ENCODE results near the gene NPFFR1. TPM values are rescaled to one million over a fixed set of nuclear protein-coding genes. Genes with fewer than 3 reads are reported as not detected.
A peak's percentile ranks its signal among the peaks of the same experiment; 100 is the strongest.

NPFFR1 gene
- total RNA-seq, 1 experiment from 2014 or later, result not detected

DNA sequence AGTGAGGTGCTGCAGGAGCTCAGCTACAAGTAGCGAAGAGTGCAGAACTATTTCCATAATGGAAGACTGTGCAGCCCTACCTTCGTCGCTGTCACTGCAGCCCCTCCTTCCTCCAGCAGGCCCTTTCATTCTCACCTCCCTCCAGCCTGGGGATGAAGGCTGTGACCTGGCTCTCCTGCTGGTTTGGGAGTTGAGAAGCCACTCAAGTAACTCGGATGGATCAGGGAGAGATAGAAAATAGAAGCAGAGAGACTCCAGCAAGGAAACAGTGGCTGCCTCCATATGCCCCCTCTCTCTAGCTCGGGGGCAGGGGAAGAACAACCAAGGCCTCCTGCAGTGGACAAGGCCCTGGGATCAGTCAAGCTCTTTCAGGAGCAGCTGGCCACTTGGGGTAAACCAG lies 37.4 kb upstream of the NPFFR1 start:
- H3K27me3 ChIP-seq, result no peaks in the 10 kb centered on the region
- no peak for DNase-seq
- H3K36me3 ChIP-seq, result no peaks in the 10 kb centered on the region
- no peaks in the 10 kb centered on the region for H3K9me3 ChIP-seq (replicated peaks)
- no peak overlapping the region for H3K4me3 ChIP-seq
- peaks cover 35% of the 10 kb centered on the region for H3K4me1 ChIP-seq
- no peak overlapping the region for H3K27ac ChIP-seq

DNA sequence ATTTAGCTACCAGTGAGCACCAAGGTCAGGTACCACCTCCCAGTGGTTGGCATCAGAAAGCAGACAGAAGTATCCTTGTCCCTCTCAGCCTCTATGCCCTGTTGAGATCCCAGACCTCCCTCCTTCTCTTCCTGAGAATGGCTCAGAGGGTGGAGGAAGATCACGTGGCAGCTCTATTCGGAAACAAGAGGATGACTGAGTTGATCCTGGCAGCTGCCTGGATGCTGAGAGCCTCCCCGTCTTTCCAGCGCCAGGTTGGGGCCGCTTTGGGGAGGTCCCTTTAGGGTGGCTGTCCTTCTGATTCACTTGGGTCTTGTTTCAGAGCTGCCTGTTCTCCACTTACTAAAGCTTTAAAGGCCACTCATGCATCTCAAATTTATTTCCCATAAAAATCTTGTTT lies 36.9 kb upstream of the NPFFR1 start:
- Histone ChIP-seq H3K27ac (no peak overlapping the region), H3K36me3 (no peaks in the 10 kb centered on the region), H3K27me3 (no peaks in the 10 kb centered on the region), H3K4me3 (no peak overlapping the region), H3K4me1 (peaks cover 30% of the 10 kb centered on the region), H3K9me3 (replicated peaks) (no peaks in the 10 kb centered on the region)
- DNase-seq, result peak; percentile 25 to 51

DNA sequence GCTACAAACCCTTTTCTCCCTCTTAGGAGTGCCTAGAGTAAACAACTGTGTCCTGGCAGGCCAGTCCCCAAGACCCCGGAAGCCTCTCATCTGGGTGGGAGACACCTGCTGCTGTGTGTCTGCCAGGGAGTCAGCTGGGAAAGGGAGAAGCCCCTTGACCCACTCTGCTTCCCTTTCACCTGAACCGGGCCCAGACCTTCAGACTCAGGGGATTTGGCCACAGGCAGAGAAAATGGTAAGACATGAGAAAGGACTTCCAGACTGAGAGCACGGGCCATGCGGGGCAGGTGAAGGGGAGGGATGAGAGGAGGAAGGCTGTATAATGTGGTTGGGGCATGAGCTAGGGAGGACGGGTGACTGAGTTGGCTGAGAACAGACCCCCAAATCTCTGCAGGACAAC lies 36.0 kb upstream of the NPFFR1 start:
- H3K4me3 ChIP-seq, result no peak overlapping the region
- H3K36me3 ChIP-seq, result no peaks in the 10 kb centered on the region
- no peaks in the 10 kb centered on the region for H3K27me3 ChIP-seq
- no peak for DNase-seq
- no peak overlapping the region for H3K27ac ChIP-seq
- no peaks in the 10 kb centered on the region for H3K9me3 ChIP-seq (replicated peaks)
- H3K4me1 ChIP-seq, result peaks cover 23% of the 10 kb centered on the region

DNA sequence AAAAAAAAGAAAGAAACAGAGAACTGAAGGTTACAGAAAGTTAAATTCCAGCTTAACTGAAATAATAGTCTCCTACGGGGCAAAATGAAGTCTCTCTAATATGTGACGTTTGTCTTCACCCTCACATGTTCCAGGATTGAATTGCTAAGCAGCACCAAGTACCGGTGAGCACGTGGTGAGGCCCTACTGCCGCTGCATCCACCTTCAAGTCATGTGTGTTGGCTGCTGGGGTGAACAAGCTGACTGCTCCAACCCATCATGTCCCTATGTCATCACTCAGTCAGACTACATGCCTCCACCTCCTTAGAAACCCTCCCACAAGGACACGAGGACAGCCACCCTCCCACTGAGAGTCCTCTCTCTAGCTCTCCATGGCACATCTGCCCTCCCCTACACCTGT lies 35.4 kb upstream of the NPFFR1 start:
- no peaks in the 10 kb centered on the region for H3K36me3 ChIP-seq
- no peak for DNase-seq

DNA sequence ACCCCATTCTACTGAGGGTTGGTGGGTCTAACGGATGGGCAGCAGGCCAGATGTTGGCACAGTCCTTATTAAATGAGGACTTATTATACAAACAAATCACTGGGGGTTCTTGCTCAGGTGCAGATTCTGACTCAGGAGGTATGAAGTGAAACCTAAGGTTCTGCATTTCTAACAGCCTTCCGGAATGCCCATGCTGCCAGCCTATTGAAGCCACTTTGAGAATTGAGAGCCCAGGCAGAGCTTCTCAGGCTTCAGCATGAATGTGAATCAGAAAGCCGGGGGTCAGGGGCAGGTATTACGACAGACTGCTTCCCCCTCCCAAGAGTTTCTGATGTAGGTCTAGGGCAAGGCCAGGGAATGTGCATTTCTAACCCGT lies 34.1 kb upstream of the NPFFR1 start:
- Histone ChIP-seq H3K4me1 (peaks cover 10% of the 10 kb centered on the region), H3K27me3 (no peaks in the 10 kb centered on the region), H3K36me3 (no peaks in the 10 kb centered on the region), H3K4me3 (no peak overlapping the region), H3K27ac (no peak overlapping the region), H3K9me3 (replicated peaks) (no peaks in the 10 kb centered on the region)
- DNase-seq, result no peak

More for the DNA sequence above, 35.4 kb upstream of the NPFFR1 start:
- Histone ChIP-seq H3K4me3 (no peak overlapping the region), H3K27ac (no peak overlapping the region), H3K27me3 (no peaks in the 10 kb centered on the region), H3K4me1 (peaks cover 17% of the 10 kb centered on the region), H3K9me3 (replicated peaks) (no peaks in the 10 kb centered on the region)

DNA sequence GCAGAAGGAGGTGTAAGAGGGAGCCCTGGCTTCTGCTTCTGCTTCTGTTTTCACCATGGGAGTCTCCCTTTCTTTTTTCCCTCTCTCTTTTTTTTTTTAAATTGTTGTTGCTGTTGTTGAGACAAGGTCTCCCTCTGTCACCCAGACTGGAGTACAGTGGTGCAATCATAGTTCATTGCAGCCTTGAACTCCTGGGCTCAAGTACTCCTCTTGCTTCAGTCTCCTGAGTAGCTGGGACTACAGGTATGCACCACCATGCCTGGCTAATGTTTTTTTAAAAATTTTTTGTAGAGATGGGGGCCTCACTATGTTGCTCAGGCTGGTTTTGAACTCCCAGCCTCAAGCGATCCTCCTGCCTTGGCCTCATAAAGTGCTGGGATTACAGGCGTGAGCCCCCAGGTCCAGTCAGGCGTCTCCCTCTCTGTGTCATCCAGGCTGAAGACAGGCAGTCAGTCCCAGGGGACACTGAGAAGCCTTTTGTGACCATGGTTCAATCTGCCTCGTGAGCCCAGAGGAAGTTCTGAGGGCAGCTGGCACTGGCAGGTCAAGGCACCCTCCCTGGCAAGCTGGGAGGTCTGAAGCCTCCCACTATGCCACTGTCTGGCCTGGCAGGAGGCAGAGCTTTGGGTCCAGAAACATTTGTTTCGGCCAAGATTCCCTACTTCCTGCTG lies 33.6 kb upstream of the NPFFR1 start:
- no peak overlapping the region for H3K4me3 ChIP-seq
- no peak for DNase-seq

DNA sequence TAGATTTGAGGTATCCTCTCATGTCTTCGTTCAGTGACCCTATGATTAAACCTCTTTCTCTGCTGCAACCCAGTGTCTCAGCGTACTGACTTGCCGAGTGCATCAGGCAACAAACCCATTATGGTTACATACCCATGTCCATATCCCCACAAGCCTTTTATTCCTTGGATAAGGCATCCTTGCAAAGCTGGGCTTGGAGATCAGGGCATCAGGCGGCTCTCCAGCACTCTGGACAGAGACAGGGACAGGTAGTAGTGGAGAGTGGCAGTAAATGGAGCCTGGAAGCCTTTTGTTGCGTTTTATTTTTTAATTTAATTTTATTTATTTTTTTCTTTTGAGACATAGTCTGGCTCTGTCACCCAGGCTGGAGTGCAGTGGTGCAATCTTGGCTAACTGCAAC lies 32.0 kb upstream of the NPFFR1 start:
- Histone ChIP-seq H3K36me3 (no peaks in the 10 kb centered on the region), H3K27me3 (no peaks in the 10 kb centered on the region), H3K4me3 (no peak overlapping the region), H3K27ac (no peak overlapping the region), H3K4me1 (peaks cover 6% of the 10 kb centered on the region; the same call in 1 of the 2 replicates), H3K9me3 (replicated peaks) (no peaks in the 10 kb centered on the region)
- DNase-seq, result peak; percentile 25

More for the DNA sequence above, 33.6 kb upstream of the NPFFR1 start:
- Histone ChIP-seq H3K36me3 (no peaks in the 10 kb centered on the region), H3K27ac (no peak overlapping the region), H3K9me3 (replicated peaks) (no peaks in the 10 kb centered on the region), H3K27me3 (no peaks in the 10 kb centered on the region), H3K4me1 (peaks cover 10% of the 10 kb centered on the region)

DNA sequence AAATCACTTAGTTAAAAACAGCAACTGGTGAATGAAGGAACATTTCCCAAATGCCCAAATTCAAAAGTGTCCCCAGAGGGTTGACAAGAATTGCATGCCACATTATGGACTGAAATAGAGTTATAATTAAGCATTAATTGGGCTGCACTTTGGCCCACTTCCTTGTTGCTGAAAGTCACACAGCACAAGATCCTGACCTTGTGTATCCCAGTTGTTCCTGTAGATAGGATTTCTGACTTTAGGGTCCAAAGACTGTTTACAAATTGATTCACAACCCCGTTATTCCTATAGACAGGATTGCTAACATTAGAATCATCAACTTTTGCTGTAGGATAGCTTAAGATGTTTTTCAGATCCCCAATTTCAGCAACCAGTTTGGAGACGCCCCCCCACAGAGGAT lies 31.5 kb upstream of the NPFFR1 start:
- Histone ChIP-seq H3K4me1 (0 out of 2 replicates have a peak, but pooled peaks cover 2% of the 10 kb centered on the region), H3K27me3 (no peaks in the 10 kb centered on the region), H3K27ac (no peak overlapping the region), H3K36me3 (no peaks in the 10 kb centered on the region), H3K9me3 (replicated peaks) (no peaks in the 10 kb centered on the region), H3K4me3 (no peak overlapping the region)
- no peak for DNase-seq

DNA sequence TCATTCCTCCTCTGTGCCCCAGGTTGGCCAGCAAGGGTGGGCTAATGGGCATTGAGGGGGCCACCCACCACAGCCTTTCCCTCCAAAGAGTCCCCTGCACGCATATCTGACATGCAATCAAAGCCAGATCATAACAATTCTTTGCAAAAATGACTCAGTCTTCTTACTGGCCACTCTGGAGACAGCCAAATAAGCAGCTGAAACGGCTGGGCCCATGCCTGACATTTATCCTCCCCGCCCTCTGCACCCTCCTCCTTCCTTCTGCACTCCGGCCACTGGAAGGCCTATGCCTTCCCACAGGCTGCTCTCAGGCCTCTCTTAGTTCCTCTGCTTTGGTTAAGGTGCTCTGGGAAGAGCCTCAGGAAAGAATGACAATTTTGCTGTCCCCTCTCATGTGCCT lies 29.2 kb upstream of the NPFFR1 start:
- Histone ChIP-seq H3K4me1 (0 out of 2 replicates have a peak, but pooled peaks cover 2% of the 10 kb centered on the region), H3K4me3 (no peak overlapping the region), H3K27me3 (no peaks in the 10 kb centered on the region), H3K36me3 (no peaks in the 10 kb centered on the region), H3K9me3 (replicated peaks) (no peaks in the 10 kb centered on the region), H3K27ac (no peak overlapping the region)
- no peak for DNase-seq

DNA sequence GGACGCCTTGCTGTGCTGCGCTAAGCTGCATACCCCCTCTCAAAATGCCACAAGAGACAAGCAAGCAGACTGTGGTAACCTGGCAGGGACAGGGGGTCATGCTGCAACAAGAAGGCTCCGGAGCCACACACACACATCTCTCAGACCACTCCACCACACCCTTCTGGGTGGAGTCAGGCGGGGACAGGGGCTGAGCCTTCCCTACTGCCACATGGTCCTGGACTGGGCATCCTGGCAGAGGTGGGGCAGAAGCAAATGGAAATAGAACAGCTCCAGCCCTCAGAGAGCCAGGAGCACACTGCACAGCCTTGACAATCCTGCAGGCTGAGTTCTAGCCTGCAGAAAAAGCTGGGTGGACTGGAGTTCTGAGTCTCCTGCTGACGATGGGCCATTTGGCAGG lies 28.4 kb upstream of the NPFFR1 start:
- Histone ChIP-seq H3K27ac (no peak overlapping the region), H3K4me1 (0 out of 2 replicates have a peak, but pooled peaks cover 2% of the 10 kb centered on the region), H3K36me3 (no peaks in the 10 kb centered on the region), H3K27me3 (no peaks in the 10 kb centered on the region), H3K9me3 (replicated peaks) (no peaks in the 10 kb centered on the region), H3K4me3 (no peak overlapping the region)
- no peak for DNase-seq

DNA sequence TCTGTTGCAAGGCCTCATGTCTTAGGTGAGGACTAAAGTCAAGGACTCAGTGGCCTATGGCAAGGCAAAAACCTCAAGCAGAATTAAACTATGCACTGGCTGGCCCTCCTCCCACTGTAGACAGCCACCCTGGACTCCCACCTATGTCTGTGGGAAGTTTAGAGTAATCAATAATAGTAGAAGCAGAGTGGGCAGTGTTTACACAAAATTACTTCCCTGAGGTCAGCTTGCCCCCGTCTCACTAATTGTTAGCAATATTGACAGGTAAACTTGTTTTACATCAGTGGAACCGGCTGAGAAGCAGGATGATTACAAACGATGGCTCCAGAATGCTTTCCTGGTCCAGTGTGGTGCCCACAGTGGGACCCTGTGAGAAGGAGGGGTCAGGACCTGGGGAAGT lies 27.9 kb upstream of the NPFFR1 start:
- DNase-seq, result no peak
- Histone ChIP-seq H3K36me3 (no peaks in the 10 kb centered on the region), H3K4me1 (0 out of 2 replicates have a peak, but pooled peaks cover 2% of the 10 kb centered on the region), H3K4me3 (no peak overlapping the region), H3K27me3 (no peaks in the 10 kb centered on the region), H3K27ac (no peak overlapping the region), H3K9me3 (replicated peaks) (no peaks in the 10 kb centered on the region)

DNA sequence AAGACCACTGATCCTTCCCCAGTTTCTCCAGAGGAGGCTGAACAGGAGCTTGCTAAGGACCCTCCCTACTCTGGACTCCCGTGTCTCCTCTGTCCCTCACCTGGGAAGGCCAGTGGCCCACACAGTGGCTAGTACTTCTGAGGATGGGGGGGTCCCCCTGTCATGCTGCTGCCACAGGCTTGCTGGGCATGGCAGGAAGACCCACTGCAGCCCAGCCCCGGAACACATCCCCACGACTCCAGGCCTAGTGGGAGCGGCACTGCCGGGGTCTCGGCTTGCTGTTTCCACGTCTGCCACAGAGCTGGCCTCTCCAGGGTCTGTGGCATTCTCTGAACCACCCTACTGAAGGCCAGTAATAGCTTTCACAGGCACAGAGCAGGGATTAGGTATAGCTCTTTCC lies 25.9 kb upstream of the NPFFR1 start:
- Histone ChIP-seq H3K27me3 (no peaks in the 10 kb centered on the region), H3K27ac (no peak overlapping the region), H3K9me3 (replicated peaks) (no peaks in the 10 kb centered on the region), H3K4me1 (no peaks in the 10 kb centered on the region), H3K4me3 (no peak overlapping the region), H3K36me3 (no peaks in the 10 kb centered on the region)
- DNase-seq, result no peak

DNA sequence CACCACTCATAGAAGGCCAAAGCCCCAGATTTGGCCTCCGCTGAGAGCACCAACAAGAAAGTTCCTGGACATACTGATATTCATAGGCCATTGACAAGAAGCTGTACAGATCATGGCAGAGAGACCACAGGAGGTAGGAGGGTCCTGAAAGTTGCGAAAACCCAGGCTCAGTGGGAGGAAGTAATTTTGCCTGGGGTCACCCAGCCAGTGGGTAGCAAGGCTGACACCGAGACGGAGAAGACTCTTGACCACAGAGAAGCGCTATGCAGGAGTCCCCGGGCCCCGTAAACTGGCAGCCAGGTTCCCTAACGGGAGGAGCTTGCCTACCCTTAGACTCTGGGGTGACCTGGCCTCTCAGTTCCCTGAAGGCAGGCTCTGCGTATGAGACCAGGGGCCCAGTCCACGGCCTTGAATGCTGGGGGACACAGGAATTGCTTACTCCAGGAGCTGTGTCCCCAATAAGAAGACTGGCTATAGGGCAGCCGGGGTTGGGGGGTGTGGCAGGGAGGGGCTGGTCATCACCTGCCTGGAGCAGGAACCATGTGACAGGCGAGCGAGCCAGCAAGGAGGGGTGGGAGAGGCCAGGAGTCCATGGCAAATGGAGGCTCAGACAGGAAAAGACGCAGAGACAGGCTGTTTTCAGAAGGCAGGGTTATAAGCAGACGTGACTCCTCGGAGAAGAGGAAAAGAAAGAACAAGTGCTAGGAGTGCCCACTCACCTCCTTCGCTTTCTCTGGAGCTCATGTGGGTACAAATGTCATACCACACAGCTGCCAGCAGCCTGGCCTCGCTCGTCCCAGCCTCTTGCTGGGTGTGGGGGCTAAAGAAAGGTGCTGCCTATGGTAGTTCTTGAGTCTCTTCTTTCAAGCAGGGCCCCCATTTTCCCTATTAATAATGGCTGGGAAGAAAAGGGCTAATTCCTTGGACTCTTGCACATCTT lies 24.6 kb upstream of the NPFFR1 start:
- H3K9me3 ChIP-seq (replicated peaks), result no peaks in the 10 kb centered on the region
- no peaks in the 10 kb centered on the region for H3K4me1 ChIP-seq
- no peaks in the 10 kb centered on the region for H3K27me3 ChIP-seq
- no peaks in the 10 kb centered on the region for H3K36me3 ChIP-seq
- H3K27ac ChIP-seq, result no peak overlapping the region
- no peak overlapping the region for H3K4me3 ChIP-seq
- DNase-seq, result no peak

DNA sequence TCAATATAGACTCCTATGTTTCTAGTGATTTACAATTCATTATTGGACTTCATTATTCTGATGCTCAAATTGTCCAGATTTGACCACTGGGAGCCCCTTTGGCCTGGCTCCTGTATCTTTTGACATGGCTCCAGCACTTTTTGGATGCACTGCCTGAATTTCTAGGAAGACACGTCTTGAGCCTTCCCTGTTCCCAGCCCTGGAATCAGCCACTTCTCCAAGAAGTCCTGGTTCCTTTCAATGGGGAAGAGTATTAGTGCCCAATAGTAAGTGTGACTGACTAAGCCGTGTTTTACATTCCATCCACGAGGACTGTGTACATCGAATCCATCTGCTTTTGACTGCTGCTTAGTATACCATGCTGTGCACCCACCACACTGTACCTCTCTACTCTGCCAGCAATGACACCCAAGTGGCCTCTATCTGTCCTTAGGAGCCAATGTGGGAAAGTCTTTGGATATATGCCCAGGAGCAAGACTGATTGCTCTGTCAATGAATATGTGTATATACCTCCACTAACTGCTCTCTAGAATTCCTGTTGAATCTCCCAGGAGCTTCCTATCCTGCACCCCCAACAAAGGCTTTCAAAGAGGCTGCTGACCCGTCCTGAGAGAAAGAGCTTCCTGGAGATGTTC lies 23.2 kb upstream of the NPFFR1 start:
- DNase-seq, result no peak
- no peaks in the 10 kb centered on the region for H3K36me3 ChIP-seq
- no peak overlapping the region for H3K27ac ChIP-seq
- H3K4me3 ChIP-seq, result no peak overlapping the region
- no peaks in the 10 kb centered on the region for H3K27me3 ChIP-seq
- H3K4me1 ChIP-seq, result no peaks in the 10 kb centered on the region
- no peaks in the 10 kb centered on the region for H3K9me3 ChIP-seq (replicated peaks)

DNA sequence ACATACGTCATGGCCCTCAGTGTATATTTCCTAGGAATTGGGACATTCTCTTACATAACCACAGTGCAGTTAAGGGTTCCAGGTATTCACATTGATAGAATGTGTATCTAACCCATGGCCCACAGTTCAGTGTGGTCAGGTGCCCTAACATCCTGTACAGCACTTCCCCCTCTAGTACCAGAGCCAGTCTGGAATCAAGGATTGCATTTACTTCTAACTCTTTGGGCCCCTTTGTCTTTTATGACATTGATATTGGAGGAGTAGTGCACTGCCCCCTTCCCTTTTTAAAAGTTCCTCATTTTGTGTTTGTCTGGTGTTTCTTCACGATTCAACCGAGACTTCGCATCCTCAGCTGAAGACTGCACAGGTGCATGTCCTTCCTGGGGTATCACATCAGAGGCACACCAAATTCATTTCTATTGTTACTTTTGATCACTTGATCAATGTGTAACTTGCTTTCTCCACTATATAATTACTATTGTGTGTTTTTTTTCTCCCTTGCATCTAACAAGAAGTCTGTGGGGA lies 22.4 kb upstream of the NPFFR1 start:
- DNase-seq, result no peak
- no peaks in the 10 kb centered on the region for H3K36me3 ChIP-seq
- H3K9me3 ChIP-seq (replicated peaks), result no peaks in the 10 kb centered on the region

More for the DNA sequence above, 22.4 kb upstream of the NPFFR1 start:
- Histone ChIP-seq H3K27me3 (no peaks in the 10 kb centered on the region), H3K4me3 (no peak overlapping the region), H3K27ac (no peak overlapping the region), H3K4me1 (no peaks in the 10 kb centered on the region)
